ENCODE measurements around the gene SLFN12L. TPM values are rescaled to one million over a fixed set of nuclear protein-coding genes. Genes with fewer than 3 reads are reported as not detected.
"Not testable (repeated sequence)": the region's sequence is repeated elsewhere in the genome, so short reads cannot be mapped to it uniquely, and the experiment has no call there.

SLFN12L gene
- total RNA-seq, 4 donors from 2014 or later: 1.2 to 2.0 (median 1.4) TPM

DNA sequence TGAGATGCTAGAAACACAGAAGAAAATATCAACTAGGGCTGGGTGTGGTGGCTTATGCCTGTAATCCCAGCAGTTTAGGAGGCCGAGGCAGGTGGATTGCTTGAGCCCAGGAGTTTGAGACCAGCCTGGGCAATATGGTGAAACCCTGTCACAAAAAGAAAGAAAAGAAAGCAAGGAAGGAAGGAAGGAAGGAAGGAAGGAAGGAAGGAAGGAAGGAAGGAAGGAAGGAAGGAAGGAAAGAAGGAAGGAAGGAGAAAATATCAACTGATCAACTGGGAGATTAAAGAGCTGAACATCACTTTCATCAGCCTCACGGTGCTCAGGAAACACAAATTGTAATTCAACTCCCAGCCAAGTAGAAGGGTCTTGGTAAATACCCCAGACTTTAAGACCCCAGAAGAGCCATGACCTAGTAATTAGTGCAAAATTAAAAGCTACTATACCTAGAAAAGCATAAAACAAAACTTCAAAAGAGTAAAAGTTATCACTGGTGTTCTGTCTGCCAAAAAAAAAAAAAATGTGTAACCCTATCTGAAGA, 61.1 kb downstream of the SLFN12L start:
- Histone ChIP-seq H3K27me3 (peaks cover 0 to 18% of the 10 kb centered on the region in 2 donors), H3K4me1 (no peaks in the 10 kb centered on the region), H3K27ac (no peak overlapping the region), H3K9me3 (no peaks in the 10 kb centered on the region), H3K4me3 (no peak overlapping the region), H3K36me3 (no peaks in the 10 kb centered on the region)
- DNase-seq (ENCODE audit: low spot score in 2 of 2): no peak
- WGBS, 2 donors: 74 to 78% methylated on average over 2 of the region's 2 CpGs
- TF ChIP-seq EP300 (IDR thresholded peaks at IDR 0.05) (no peak), POLR2A (IDR thresholded peaks at IDR 0.05) (no peak)
- TF ChIP-seq, protein P1, sequence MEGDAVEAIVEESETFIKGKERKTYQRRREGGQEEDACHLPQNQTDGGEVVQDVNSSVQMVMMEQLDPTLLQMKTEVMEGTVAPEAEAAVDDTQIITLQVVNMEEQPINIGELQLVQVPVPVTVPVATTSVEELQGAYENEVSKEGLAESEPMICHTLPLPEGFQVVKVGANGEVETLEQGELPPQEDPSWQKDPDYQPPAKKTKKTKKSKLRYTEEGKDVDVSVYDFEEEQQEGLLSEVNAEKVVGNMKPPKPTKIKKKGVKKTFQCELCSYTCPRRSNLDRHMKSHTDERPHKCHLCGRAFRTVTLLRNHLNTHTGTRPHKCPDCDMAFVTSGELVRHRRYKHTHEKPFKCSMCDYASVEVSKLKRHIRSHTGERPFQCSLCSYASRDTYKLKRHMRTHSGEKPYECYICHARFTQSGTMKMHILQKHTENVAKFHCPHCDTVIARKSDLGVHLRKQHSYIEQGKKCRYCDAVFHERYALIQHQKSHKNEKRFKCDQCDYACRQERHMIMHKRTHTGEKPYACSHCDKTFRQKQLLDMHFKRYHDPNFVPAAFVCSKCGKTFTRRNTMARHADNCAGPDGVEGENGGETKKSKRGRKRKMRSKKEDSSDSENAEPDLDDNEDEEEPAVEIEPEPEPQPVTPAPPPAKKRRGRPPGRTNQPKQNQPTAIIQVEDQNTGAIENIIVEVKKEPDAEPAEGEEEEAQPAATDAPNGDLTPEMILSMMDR (IDR thresholded peaks at IDR 0.05): no peak

DNA sequence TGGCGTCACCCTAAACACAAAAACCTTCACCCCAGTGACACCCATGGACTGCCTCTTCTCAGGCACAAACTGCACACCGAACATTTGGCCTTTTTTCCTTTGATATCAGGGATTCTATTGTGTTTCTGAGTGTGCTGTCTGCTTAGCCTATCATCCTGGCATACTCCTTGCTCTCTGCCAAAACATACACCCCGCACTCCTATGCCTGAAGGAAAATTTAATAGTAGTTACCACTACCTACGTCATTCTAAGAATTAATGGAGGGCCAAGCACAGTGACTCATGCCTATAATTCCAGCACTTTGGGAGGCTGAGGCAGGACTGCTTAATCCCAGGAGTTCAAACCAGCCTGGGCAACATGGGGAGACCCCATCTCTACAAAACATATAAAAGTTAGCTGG, 69.0 kb downstream of the SLFN12L start:
- TF ChIP-seq EP300 (IDR thresholded peaks at IDR 0.05): no peak
- TF ChIP-seq, protein P1 (IDR thresholded peaks at IDR 0.05): no peak
- H3K27me3 ChIP-seq: peaks cover 0 to 4% of the 10 kb centered on the region in 2 donors
- WGBS, 2 donors: 79 to 83% methylated on average over 4 of the region's 4 CpGs

DNA sequence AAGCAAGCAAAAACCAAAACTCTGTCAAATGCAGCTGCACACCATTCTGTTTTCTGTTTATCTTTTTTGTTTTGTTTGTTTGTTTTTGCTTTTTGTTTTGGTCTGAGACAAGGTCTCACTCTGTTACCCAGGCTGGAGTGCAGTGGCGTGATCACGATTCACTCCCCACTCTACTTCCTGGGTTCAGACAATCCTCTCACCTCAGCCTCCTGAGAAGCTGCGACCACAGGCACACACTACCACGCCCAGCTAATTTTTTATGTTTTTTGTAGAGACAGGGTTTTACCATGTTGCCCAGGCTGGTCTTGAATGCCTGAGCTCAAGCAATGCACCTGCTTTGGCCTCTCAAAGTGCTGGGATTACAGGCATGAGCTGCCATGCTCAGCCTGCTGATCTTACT, 69.7 kb downstream of the SLFN12L start:
- Histone ChIP-seq H3K36me3 (no peaks in the 10 kb centered on the region), H3K27ac (no peak overlapping the region), H3K4me1 (no peaks in the 10 kb centered on the region), H3K27me3 (peaks cover 0 to 10% of the 10 kb centered on the region in 2 donors), H3K9me3 (no peaks in the 10 kb centered on the region), H3K4me3 (no peak overlapping the region)
- no peak for DNase-seq (ENCODE audit: low spot score in 2 of 2)
- WGBS, 2 donors: 87 to 88% methylated on average over 4 of the region's 4 CpGs
- TF ChIP-seq, protein P1 (IDR thresholded peaks at IDR 0.05): no peak
- TF ChIP-seq POLR2A (IDR thresholded peaks at IDR 0.05): no peak
- TF ChIP-seq EP300 (IDR thresholded peaks at IDR 0.05): no peak

More for the DNA sequence above, 69.0 kb downstream of the SLFN12L start:
- no peak for DNase-seq (ENCODE audit: low spot score in 2 of 2)
- Histone ChIP-seq H3K4me3 (no peak overlapping the region), H3K36me3 (no peaks in the 10 kb centered on the region), H3K27ac (no peak overlapping the region), H3K9me3 (no peaks in the 10 kb centered on the region), H3K4me1 (no peaks in the 10 kb centered on the region)

DNA sequence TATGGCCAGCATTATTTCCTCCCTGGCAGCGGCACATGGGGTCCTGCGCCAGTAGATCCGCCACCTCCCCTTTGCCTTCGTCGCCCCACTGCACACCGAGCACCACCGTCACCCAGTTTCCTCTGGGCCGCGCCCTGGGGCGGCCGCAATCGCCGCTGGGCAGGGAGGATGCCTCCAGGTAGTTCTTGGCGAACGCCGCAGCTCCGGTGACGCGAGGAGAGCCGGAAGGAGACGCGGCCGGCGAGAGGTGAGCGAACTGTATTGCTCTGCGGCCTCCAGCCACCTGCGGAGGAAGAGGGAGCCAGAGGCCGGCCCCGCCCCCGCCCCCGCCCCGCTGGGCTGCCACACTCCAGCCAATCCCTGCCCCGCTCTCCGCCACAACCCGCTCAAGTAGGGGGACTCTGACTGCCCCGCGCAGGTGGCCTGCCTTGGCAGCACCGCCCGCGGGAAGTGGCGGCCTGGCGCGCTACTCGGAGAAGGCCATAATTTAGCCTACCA, 77.1 kb downstream of the SLFN12L start:
- Histone ChIP-seq H3K4me3 (peak overlapping the region in 3 of 4 donors; percentile 12 to 46 (median 28)), H3K36me3 (no peaks in the 10 kb centered on the region)
- WGBS, 2 donors: 6 to 8% methylated on average over 38 to 41 of the region's 44 CpGs

DNA sequence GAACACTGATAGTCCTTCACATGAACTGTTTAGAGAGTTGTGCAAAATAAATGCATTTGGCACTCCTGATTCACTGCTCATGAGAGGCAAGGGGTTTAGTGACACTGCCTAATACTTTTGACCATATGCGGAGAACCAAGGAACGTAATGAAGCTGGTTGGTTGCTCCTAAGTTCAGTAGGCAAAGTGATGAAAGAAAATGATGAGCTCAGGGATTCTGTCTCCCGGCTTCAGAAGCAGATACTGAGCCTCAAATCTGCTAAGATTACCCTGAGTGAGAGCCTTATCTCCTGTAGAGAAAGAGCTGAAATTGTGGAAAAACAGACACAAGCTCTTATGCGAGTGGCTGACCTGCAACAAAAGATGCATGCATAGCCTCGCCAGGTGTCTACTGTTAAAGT, 83.4 kb downstream of the SLFN12L start:
- 72 to 90% methylated on average over 5 of the region's 5 CpGs for WGBS, 2 donors
- H3K27me3 ChIP-seq; H3K27ac ChIP-seq; H3K9me3 ChIP-seq; H3K4me3 ChIP-seq; DNase-seq (ENCODE audit: low spot score in 2 of 2); H3K4me1 ChIP-seq; H3K36me3 ChIP-seq: not testable (repeated sequence)

More for the DNA sequence above, 77.1 kb downstream of the SLFN12L start:
- H3K27ac ChIP-seq: peak overlapping the region in 1 of 4 donors; percentile 40
- peaks cover 0 to 9% (median 0%) of the 10 kb centered on the region in 4 donors for H3K4me1 ChIP-seq
- peaks cover 0 to 46% of the 10 kb centered on the region in 2 donors for H3K27me3 ChIP-seq
- no peak for DNase-seq (ENCODE audit: low spot score in 2 of 2)
- TF ChIP-seq, protein P1 (IDR thresholded peaks at IDR 0.05): no peak
- no peak for TF ChIP-seq POLR2A (IDR thresholded peaks at IDR 0.05)
- TF ChIP-seq EP300 (IDR thresholded peaks at IDR 0.05): no peak
- H3K9me3 ChIP-seq: no peaks in the 10 kb centered on the region

Measured in tibial nerve (tissue), 4 donors.